Left forelimb (tissue), 1 donor: ENCODE data around the gene CEMP1.

Experiments used
- DNase-seq: peaks from one replicate; pipeline ENCODE4 v3.0.0-alpha.2; 2018; ENCODE audit warnings: low spot score

Gene CEMP1

DNA sequence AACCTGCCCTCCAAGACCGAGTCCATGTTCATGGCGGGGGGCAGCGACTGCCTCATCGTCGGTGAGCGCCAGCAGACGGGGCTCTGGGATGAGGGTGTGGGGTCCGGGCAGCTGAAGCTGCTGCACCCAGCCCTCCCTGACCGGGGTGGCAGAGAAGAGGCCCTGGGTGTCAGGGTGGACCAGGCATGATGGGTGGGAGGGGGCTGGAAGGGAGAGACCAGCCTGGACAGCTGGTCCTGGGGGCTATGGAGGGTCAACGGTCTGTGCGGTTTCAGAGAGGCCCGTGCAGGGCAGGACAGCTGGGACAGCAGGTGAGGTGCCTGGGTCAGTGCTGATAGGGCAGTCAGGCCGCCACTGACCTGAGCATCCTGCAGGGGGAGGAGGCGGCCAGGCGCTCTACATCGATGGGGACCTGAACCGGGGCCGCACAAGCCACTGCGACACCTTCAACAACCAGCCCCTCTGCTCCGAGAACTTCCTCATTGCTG is 30.7 kb downstream of the CEMP1 start:
- DNase-seq, result no peak

DNA sequence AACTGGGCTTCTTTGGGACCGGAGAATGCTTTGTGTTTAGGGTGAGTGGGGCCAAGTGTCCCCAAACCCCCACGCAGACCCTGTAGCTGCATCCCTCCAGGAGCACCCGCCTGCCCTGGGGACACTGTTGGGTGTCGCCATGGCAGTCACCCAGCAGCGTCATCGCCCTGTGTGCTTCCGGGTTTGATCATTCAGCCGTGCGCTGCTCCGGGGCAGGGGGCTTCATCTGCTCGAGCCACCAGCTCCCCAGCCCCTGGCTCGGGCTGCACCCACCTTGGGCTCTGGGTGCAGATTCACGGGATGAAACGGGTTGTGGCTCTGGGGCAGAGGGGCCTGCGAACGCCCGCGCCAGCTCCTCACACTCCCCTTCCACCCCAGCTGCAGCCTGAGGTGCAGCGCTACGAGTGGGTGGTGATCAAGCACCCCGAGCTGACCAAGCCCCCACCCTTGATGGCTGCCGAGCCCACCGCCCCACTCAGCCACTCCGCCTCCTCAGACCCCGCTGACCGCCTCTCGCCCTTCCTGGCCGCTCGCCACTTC is 31.2 kb downstream of the CEMP1 start:
- DNase-seq, result no peak

DNA sequence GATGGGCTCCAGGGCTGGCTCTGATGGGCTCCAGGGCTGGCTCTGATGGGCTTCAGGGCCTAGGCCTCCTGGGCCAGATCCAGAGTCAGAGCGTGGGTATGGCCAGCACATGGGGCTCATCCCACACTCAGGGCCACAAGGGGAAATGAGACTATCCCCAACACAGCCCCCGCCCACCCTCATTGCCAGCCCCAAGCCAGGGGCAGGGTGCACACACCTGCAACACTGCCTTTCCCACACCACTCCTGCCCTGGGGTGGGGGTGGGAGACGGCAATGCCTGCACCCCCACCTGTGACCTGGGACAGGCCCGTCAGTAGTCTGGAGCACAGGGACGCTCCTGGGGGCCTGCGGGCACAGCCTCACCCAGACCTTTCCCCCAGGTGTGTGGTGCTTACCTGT is 31.8 kb downstream of the CEMP1 start:
- DNase-seq, result no peak

DNA sequence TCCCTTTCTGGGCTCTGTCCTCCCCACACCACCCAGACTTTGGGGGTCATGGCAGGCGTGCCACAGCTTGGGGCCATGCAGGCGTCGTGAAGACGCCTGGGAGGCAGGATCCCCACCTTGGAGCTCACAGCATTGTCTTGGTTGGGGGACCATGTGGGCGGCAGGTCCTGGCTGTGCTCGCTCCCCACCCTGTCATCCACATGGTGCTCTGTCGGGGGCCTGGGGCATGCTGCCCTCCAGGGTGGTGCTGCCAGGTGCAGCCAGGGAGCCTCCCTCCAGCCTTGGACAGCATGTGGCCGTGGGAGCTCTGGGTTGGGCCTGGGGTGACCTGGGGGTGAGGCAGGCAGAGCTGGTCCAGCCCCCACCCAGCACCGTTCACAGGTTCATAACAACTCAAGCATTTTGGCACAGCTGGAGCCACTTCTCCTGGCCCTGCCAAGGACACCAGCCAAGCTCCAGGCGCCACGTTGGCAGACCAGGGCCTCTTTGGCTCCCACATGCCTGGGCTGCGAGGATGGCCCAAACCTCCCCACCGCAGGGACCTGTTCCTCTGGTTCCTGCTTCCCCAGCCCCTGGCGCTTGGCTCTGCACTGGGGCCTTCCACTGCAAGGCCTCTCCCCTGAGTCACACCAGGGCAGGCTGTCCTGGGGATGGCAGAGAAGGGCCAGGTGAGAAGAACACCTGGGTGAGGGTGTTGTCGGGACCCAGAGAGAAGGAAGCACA is 32.5 kb downstream of the CEMP1 start:
- no peak for DNase-seq

DNA sequence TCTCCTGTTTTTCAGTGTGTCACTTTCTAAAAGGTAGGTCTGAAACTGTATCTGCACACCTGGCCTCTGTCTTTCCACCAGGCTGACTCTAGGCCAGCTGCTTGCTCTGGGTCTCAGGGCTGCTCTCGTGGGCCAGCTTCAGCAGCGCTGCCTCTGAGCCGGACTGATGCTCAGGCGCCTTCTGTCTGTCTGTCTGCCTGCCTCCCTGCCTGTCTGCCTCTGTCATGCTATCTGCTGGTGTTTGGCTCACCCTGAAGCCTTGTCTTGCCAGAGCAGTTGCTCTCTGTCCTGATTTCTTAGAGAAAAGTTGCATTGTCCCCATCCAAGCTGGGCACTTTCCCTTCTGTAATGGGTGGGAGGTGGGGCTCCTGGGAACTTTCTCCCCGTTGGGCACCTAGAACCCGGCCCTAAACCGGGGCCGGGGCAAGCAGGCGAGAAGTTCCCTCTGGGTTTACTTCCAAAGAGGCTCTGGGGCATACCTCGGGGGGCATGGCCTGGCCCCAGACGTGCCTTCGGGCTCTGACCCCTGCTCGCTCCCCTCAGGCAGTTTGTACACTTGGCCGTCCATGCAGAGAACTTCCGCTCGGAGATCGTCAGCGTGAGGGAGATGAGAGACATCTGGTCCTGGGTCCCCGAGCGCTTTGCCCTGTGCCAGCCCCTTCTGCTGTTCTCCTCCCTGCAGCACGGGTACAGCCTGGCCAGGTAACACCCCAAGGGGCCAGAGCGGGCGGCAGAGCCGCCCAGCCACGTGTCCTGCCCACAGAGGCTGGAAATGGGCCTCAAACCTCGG is 33.3 kb downstream of the CEMP1 start:
- DNase-seq, result no peak

GRCh38 chr16:2497116-2497630 is 34.0 kb downstream of the CEMP1 start:
- no peak for DNase-seq

DNA sequence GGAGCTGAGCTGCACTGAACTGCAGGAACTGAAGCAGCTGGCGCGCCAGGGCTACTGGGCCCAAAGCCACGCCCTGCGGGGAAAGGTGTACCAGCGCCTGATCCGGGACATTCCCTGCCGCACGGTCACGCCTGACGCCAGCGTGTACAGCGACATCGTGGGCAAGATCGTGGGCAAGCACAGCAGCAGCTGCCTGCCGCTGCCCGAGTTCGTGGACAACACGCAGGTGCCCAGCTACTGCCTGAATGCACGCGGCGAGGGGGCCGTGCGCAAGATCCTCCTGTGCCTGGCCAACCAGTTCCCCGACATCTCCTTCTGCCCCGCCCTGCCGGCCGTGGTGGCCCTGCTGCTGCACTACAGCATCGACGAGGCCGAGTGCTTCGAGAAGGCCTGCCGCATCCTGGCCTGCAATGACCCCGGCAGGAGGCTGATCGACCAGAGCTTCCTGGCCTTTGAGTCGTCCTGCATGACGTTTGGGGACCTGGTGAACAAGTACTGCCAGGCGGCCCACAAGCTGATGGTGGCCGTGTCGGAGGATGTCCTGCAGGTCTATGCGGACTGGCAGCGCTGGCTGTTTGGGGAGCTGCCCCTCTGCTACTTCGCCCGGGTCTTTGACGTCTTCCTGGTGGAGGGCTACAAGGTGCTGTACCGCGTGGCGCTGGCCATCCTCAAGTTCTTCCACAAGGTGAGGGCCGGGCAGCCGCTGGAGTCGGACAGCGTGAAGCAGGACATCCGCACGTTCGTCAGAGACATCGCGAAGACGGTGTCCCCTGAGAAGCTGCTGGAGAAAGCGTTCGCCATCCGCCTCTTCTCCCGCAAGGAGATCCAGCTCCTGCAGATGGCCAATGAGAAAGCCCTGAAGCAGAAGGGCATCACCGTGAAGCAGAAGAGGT is 34.7 kb downstream of the CEMP1 start:
- DNase-seq, result no peak

DNA sequence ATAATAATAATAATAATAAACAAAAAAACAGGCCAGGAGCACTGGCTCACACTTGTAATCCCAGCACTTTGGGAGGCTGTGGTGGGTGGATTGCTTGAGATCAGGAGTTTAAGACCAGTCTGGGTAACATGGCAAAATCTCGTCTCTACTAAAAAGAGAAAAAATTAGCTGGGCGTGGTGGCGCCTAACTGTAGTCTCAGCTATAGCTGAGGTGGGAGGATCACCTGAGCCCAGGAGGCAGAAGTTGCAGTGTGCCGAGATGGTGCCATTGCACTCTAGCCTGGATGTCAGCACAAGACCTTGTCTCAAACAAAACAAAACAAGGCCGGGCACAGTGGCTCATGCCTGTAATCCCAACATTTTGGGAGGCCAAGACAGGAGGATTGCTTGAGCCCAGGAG is 36.2 kb downstream of the CEMP1 start:
- no peak for DNase-seq

GRCh38 chr16:2494616-2495015 is 36.6 kb downstream of the CEMP1 start:
- no peak for DNase-seq

DNA sequence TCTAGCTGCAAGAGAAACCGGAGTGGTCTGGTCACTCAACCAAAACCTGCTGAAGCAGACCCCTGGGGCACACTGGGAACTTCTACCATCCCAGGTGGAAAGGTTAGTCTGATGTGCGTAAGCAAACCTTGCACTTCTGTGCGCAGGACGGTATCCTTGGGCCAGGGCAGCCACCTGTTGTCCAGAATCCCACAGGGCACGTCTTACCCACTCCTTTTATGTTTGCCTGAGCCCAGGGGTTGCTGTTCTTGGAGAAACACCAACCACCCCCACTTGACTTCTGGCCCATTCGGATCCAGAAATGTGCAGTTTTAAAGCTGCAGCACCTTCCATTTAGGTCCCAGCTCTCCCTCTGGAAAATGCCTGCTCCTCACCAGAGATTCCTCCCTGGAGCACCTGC is 37.6 kb downstream of the CEMP1 start:
- DNase-seq, result no peak

DNA sequence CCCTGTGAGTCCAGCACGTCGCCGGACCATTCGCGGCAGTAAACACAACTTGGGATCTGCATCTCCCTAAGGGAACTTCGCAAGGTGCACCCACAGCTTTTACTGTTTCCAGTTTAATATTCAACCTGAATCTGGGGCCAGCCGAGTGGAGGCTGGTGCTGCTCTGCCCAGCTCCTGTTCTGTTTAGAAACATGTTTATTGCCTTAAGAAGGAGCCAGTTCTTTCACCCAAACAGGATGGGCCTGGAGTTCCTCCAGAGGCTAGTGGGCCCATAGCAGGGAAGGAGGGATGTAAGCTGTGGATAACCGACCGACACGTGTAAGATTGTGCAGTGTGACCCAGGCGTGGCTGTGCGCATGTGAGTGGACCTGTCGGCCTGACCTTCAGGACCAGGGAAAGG is 38.9 kb downstream of the CEMP1 start:
- DNase-seq, result no peak

DNA sequence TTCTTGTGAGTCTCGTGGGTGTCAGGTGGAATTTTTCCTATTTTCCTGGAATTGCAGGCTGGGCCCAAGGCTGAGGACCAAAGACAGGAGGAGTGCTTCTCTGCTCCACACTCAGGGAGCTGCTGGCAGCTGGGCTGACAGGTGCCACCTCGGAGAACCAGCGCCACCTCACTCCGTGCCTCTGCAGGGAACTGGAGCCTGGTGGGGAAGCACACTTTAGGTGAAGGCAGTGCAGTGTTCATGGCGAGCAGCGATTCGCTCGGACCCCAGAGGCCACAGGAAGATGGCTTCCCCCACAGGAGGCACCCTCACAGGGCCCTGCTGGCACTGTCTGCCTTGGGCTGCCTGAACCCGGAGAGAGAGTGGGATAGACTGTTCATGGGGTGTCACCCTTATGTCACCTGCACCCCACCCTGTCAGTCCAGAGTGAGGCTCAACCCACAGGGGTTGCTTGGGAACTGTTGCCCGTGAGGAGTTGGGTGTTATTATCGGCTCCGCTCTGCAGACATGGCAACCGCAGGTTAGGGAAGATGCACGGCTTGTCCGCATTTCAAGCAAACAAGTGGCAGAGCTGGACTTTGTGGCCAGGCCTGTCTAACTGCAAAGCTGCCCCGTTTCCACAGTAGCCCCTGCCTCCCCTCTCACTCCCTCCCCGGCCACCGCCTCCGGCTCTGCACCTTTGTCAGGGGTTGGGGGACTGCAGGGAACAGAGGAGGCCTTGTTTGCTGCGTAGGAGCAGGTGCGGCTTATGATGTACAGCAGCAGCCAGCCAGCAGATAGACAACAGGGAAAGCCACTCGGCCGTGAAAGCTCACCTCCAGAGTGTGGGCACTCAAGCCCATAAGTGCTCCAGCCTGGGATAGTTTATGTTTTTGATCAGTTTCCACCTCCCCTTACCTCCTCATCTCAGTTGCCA is 40.8 kb downstream of the CEMP1 start:
- DNase-seq, result no peak

- DNase-seq, result no peak
Measured at GRCh38 chr16:2489581-2489980, 41.6 kb downstream of the CEMP1 start.

DNA sequence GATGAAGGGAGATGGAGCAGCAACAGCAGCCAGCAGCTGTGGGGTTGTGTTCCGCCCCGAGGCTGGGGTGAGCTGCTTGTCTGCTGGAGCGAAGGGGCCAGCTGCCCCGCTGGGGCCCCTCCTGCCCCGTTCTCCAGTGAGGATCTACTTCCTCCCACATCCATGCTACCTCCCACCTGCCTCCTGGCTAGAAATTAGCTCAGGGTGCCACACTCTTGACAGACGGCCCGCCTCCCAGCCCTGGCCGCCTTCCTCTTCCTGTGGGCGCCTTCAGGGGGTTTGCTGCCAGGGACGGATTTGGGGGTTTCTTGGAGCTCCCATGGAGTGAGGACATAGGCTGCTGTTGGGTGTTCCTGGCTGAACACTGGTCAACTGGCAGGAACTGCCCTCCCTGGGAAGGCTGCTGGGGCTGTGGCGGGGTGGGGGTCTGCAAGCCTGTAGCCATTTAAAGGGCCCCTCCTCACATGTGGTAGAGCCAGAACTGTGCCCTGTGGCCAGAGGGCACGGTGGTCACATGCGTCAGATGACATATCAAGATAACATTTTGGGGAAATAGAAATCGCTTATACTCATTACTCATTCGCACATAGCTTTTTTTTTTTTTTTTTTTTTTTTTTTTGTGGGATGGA is 43.2 kb downstream of the CEMP1 start:
- DNase-seq, result no peak

DNA sequence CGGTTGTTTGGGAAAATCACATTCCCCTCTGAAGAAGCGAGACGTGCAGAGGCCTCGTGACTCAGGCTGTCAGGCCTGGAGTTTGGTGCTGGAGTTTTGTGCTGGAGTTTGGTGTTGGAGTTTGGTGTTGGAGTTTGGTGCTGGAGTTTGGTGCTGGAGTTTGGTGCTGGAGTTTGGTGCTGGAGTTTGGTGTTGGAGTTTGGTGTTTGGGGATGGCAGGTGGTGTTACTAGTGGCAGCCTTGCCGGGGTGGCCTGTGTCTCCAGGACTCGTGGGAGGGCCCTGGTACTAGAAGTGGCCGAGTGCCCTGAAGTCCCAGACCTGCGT is 43.7 kb downstream of the CEMP1 start:
- no peak for DNase-seq

DNA sequence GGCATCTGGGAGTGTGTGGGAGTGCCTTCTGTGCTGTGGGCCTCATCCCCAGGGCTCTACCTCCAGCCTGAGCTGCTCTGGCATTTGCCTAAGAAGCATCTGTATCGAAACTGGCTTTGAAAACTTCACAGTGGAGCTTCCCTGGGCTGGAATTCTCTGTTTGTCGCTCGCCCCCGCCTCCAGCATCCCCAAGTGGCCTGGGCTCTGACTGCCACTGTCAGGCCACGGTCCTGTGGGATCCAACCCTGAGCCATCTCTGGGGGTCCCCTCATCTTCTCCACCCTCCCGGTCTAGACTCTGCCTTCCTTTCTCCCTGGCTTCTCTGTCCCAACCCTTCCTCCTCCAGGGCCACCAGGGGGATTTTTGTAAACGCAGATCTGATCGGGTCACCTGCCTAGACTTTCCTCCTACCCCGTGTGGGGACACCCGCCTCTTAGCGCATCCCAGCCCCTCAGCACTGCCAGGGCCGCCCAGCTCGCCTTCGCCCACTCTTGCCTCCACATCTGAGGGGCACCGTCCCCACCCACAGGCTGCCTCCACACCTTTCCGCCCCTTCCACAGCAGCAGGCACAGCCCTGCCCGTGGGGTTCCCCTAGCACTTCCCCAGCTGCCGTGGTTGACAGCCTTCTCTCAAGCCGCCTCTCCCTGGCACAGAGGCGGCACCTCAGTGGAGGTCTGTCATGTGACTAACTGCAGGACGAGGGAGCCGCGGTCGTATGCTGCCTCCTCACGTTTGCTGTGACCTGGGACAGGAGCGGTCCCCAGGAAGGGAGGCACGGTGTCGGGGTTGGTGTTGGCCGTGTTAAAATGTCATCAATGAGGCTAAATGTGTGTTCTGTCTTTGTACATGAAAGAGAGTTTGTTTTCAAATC is 44.3 kb downstream of the CEMP1 start:
- no peak for DNase-seq

DNA sequence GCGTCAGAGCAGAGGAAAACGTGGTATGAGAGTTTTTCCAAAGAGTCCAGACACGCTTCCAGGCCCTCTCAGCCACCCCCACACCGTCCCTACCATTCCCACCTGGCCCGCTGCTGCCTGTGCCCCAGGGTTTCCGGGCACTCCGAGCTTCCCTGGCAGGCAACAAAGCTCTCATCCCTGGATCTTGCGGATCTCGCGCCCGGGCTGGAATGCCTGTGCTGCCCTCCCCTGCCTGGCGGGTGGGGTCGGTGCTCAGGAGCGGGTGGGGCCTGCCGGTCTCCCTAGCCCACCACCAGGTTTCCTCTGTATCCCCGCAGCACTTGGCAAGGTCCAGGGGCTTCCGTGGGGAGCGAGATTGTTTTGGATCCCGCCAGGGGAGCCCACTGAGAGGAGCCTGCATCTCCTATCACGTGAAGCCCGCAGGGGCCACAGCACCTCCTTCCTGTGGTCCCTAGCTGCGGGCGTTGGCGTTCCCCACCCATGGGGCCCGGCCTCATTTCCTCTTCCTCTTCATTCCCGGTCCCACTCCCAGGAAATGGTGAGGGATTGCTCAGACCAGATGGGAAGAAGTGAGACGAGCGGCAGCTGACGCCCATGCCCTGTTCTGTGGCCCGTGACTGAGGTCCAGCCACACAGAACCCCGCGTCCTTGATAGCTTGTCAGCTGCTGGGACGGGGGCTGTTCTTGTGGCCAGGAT is 45.2 kb downstream of the CEMP1 start:
- no peak for DNase-seq

DNA sequence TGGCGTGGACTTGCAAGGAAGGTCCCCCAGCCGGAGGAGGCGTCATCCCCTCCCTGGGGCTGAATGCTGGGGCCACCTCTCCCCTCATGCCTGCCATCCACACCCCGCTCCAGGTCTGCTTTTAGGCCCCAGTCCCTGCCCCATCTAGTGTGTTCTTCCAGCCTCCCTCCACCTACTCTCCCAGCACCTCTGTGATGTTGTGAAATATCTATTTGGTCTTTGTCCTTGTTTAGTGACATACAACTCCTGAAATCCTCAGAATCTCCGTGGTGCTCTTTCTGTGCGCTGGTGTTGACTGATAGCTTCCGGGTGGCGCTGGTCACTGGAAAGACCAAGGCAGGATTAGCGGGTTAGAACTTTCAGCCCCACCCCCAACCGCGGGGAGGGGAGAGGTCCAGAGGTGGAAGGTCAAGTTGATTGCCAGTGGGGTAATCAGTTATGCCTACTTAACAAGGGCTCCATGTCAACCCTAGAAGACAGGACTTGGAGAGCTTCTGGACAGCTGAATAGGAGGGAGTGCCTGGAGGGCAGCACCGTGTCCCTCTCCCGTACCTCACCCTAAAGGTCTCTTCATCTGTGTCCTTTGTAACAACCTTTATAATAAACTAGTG is 46.2 kb downstream of the CEMP1 start:
- DNase-seq, result no peak
